Trophoblast cell (in vitro differentiated cells and primary cell): ENCODE measurements around the gene PFN4.
"Not testable (repeated sequence)": the region's sequence is repeated elsewhere in the genome, so short reads cannot be mapped to it uniquely, and the experiment has no call there.

Experiments used
- DNase-seq, 2 donors: peaks; one replicate each; pipeline ENCODE4 v3.0.0-alpha.2; 2016
- H2AFZ ChIP-seq: 2 replicates; pipeline ENCODE4 v1.6.1; 2013; ENCODE audit warnings: low read length, moderate library complexity, mild to moderate bottlenecking; ENCODE audit not compliant: insufficient read depth, poor library complexity
- H2AK5ac ChIP-seq: 2 replicates; pipeline ENCODE4 v1.6.1; 2013; ENCODE audit warnings: mild to moderate bottlenecking, low read length
- H2BK120ac ChIP-seq: 2 replicates; pipeline ENCODE4 v1.6.1; 2013; ENCODE audit warnings: low read length, mild to moderate bottlenecking, moderate library complexity; ENCODE audit not compliant: insufficient read depth, poor library complexity
- H2BK12ac ChIP-seq: 2 replicates; pipeline ENCODE4 v1.6.1; 2013; ENCODE audit warnings: mild to moderate bottlenecking, low read length, moderate library complexity
- H2BK5ac ChIP-seq: 2 replicates; pipeline ENCODE4 v1.6.1; 2013; ENCODE audit warnings: low read length, low read depth, moderate library complexity, mild to moderate bottlenecking; ENCODE audit not compliant: poor library complexity
- H3K14ac ChIP-seq: 2 replicates; pipeline ENCODE4 v1.6.1; 2013; ENCODE audit warnings: mild to moderate bottlenecking, low read length
- H3K18ac ChIP-seq: 2 replicates; pipeline ENCODE4 v1.6.1; 2013; ENCODE audit warnings: mild to moderate bottlenecking, low read length
- H3K23ac ChIP-seq: 2 replicates; pipeline ENCODE4 v1.6.1; 2013; ENCODE audit warnings: low read length
- H3K27ac ChIP-seq: 2 replicates; pipeline ENCODE4 v1.5.1; 2013; ENCODE audit warnings: low read depth, mild to moderate bottlenecking, inconsistent platforms, low read length, moderate library complexity
- H3K27me3 ChIP-seq: 2 replicates; pipeline ENCODE4 v1.6.1; 2013; ENCODE audit warnings: inconsistent platforms, mild to moderate bottlenecking, low read length, moderate library complexity; ENCODE audit not compliant: insufficient read depth
- H3K36me3 ChIP-seq, 2 experiments: 1 replicate in 1 of 2; 2 replicates in 1 of 2; pipeline ENCODE4 v1.6.1; 2013; ENCODE audit warnings: low read length in 2 of 2, mild to moderate bottlenecking in 2 of 2, moderate library complexity in 1 of 2; ENCODE audit not compliant: insufficient read depth in 2 of 2, control insufficient read depth in 1 of 2
- H3K4ac ChIP-seq: 2 replicates; pipeline ENCODE4 v1.6.1; 2013; ENCODE audit warnings: low read depth, mild to moderate bottlenecking, low read length, moderate library complexity
- H3K4me1 ChIP-seq, 2 experiments: 1 replicate in 1 of 2; 2 replicates in 1 of 2; pipeline ENCODE4 v1.6.1; 2013; ENCODE audit warnings: low read length in 2 of 2, mild to moderate bottlenecking in 2 of 2, moderate library complexity in 1 of 2; ENCODE audit not compliant: insufficient read depth in 2 of 2, control insufficient read depth in 1 of 2
- H3K4me2 ChIP-seq: 2 replicates; pipeline ENCODE4 v1.6.1; 2013; ENCODE audit warnings: inconsistent platforms, mild to moderate bottlenecking, low read length, moderate library complexity
- H3K4me3 ChIP-seq: 2 replicates; pipeline ENCODE4 v1.5.1; 2013; ENCODE audit warnings: mild to moderate bottlenecking, low read depth, low read length, inconsistent platforms
- H3K79me1 ChIP-seq: one replicate; pipeline ENCODE4 v1.6.1; 2013; ENCODE audit warnings: low read length
- H3K79me2 ChIP-seq: 2 replicates; pipeline ENCODE4 v1.6.1; 2013; ENCODE audit warnings: low read length, mild to moderate bottlenecking; ENCODE audit not compliant: control insufficient read depth, insufficient read depth, poor library complexity
- H3K9ac ChIP-seq: 2 replicates; pipeline ENCODE4 v1.6.1; 2013; ENCODE audit warnings: mild to moderate bottlenecking, low read length
- H3K9me3 ChIP-seq: 2 replicates; pipeline ENCODE4 v1.6.1; 2013; ENCODE audit warnings: low read depth, mild to moderate bottlenecking, control low read depth, inconsistent platforms, low read length; ENCODE audit not compliant: insufficient read depth
- H4K12ac ChIP-seq: 2 replicates; pipeline ENCODE4 v1.6.1; 2013; ENCODE audit warnings: low read depth, mild to moderate bottlenecking, low read length, moderate library complexity
- H4K8ac ChIP-seq: 2 replicates; pipeline ENCODE4 v1.6.1; 2013; ENCODE audit warnings: low read depth, mild to moderate bottlenecking, low read length, moderate library complexity
- H4K91ac ChIP-seq: one replicate; pipeline ENCODE4 v1.6.1; 2013; ENCODE audit warnings: low read depth, mild to moderate bottlenecking, low read length, moderate library complexity
- WGBS: extraction: QIAGEN DNeasy Blood & Tissue Kit; methylation state at CpG from one replicate; pipeline ENCODE4 v1.1.7; 2013; ENCODE audit warnings: missing lambda C conversion rate; ENCODE audit not compliant: insufficient read length, insufficient coverage; ENCODE audit errors: extremely low coverage; 5-methylcytosine and 5-hydroxymethylcytosine counted together

PFN4 gene

DNA sequence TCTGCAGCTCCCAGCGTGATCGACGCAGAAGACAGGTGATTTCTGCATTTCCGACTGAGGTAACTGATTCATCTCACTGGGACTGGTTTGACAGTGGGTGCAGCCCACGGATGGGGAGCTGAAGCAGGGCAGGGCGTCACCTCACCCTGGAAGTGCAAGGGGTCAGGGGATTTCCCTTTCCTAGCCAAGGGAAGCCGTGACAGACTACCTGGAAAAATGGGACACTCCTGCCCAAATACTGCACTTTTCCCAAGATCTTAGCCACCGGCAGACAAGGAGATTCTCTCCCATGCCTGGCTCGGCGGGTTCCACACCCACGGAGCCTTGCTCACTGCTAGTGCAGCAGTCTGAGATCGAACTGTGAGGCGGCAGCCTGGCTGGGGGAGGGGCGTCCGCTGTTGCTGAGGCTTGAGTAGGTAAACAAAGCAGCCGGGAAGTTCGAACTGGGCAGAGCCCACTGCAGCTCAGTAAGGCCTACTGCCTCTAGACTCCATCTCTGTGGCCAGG lies 27.9 kb downstream of the PFN4 start:
- H3K4me2 ChIP-seq, H3K27me3 ChIP-seq, H4K8ac ChIP-seq, H3K79me2 ChIP-seq, H3K14ac ChIP-seq, H3K27ac ChIP-seq, H2BK5ac ChIP-seq, H2AK5ac ChIP-seq, DNase-seq, H4K91ac ChIP-seq, H2BK120ac ChIP-seq, H3K4me3 ChIP-seq, H3K79me1 ChIP-seq, H3K4me1 ChIP-seq, H3K18ac ChIP-seq, H3K9me3 ChIP-seq, H2BK12ac ChIP-seq, H4K12ac ChIP-seq, H3K9ac ChIP-seq, H3K4ac ChIP-seq, H3K23ac ChIP-seq, H3K36me3 ChIP-seq, H2AFZ ChIP-seq: not testable (repeated sequence)
- WGBS = no CpG with 5 or more reads among the region's 17 CpGs

DNA sequence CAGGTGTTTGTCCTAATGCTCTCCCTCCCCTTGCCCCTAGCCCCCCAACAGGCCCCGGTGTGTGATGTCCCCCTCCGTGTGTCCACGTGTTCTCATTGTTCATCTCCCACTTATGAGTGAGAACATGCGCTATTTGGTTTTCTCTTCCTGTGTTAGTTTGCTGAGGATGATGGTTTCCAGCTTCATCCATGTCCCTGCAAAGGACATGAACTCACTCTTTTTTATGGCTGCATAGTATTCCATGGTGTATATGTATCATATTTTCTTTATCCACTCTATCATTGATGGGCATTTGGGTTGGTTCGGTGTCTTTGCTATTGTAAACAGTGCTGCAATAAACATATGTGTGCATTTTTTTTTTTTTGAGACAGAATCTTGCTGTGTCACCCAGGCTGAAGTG lies 29.9 kb downstream of the PFN4 start:
- not testable (repeated sequence) for H4K8ac ChIP-seq, DNase-seq, H4K12ac ChIP-seq, H3K4ac ChIP-seq, H3K14ac ChIP-seq, H3K27me3 ChIP-seq, H4K91ac ChIP-seq, H3K9ac ChIP-seq, H3K36me3 ChIP-seq, H3K4me2 ChIP-seq, H2BK5ac ChIP-seq, H2BK12ac ChIP-seq, H3K79me1 ChIP-seq, H2AFZ ChIP-seq, H3K9me3 ChIP-seq, H3K18ac ChIP-seq, H3K4me1 ChIP-seq, H3K4me3 ChIP-seq, H3K23ac ChIP-seq, H2BK120ac ChIP-seq, H2AK5ac ChIP-seq, H3K27ac ChIP-seq, H3K79me2 ChIP-seq
- no CpG with 5 or more reads among the region's 5 CpGs for WGBS

DNA sequence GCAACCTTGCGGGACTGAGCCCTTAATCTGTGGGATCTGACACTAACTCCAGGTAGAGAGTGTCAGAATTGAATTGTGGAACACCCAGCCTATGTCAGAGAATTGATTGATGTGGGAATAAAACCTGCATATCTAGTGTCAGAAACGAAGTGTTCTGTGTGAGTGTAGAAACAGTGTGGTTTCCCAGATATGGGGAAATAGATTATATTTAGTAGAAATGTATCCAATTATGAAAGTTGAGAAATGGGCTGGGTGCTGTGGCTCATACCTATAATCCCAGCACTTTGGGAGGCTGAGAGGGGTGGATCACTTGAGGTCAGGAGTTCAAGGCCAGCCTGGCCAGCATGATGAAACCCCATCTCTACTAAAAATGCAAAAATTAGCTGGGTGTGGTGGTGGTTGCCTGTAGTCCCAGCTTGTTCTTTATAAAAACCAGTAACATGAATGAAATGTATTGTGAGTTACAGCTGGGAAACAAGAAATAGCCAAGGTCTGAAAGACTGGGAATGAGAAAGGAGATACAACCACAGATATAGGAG lies 34.2 kb downstream of the PFN4 start:
- Histone ChIP-seq H3K4me2 (no peak overlapping the region), H2BK120ac (no peak overlapping the region), H2BK12ac (no peak overlapping the region), H3K79me2 (peaks cover 4% of the 10 kb centered on the region), H3K36me3 (no peaks in the 10 kb centered on the region), H3K4ac (no peak overlapping the region), H3K18ac (no peak overlapping the region), H3K79me1 (peaks cover 10% of the 10 kb centered on the region), H4K8ac (no peak overlapping the region), H2AFZ (no peak overlapping the region), H2BK5ac (no peak overlapping the region), H3K4me3 (no peak overlapping the region), H3K23ac (no peak overlapping the region), H3K4me1 (peaks cover 4 to 5% of the 10 kb centered on the region in 2 experiments), H4K91ac (no peak overlapping the region), H2AK5ac (no peak overlapping the region), H3K27ac (no peak overlapping the region), H3K27me3 (no peaks in the 10 kb centered on the region), H3K14ac (no peak overlapping the region), H3K9me3 (no peaks in the 10 kb centered on the region), H4K12ac (no peak overlapping the region), H3K9ac (no peak overlapping the region)
- WGBS = no CpG with 5 or more reads among the region's 2 CpGs
- DNase-seq = no peak

DNA sequence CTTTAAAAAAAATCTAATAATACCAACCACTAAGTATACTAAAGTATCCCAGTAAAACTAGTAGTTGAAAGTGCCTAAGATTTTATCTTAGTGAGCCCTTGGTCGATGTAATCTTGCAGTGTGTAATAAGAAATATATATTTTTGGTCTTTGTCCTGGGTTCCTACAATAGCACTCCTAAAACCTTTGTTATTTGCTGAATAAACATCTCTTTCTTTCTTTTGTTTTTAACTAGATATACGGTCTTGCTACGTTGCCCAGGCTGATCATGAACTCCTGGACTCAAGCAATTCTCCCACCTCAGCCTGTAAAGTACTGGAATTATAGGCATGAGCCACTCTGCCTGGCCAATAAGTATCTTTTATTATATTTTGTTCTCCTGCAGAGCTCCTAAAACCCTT lies 36.1 kb downstream of the PFN4 start:
- no peak overlapping the region for H3K23ac ChIP-seq
- peaks cover 14% of the 10 kb centered on the region for H3K79me1 ChIP-seq
- H3K27ac ChIP-seq = no peak overlapping the region
- H3K18ac ChIP-seq = no peak overlapping the region
- H4K8ac ChIP-seq = no peak overlapping the region
- no peak overlapping the region for H3K4me2 ChIP-seq
- H2BK5ac ChIP-seq = no peak overlapping the region
- H2BK12ac ChIP-seq = no peak overlapping the region
- H3K4ac ChIP-seq = no peak overlapping the region
- no peak overlapping the region for H3K4me3 ChIP-seq
- no CpG with 5 or more reads among the region's 3 CpGs for WGBS
- H3K14ac ChIP-seq = no peak overlapping the region
- no peaks in the 10 kb centered on the region for H3K9me3 ChIP-seq
- peaks cover 5 to 9% of the 10 kb centered on the region in 2 experiments for H3K36me3 ChIP-seq
- H3K4me1 ChIP-seq = peaks cover 7% of the 10 kb centered on the region in 2 experiments
- no peak overlapping the region for H4K91ac ChIP-seq
- DNase-seq = no peak
- H3K27me3 ChIP-seq = no peaks in the 10 kb centered on the region
- no peak overlapping the region for H4K12ac ChIP-seq
- H3K9ac ChIP-seq = no peak overlapping the region
- no peak overlapping the region for H2BK120ac ChIP-seq
- H3K79me2 ChIP-seq = peaks cover 4% of the 10 kb centered on the region
- no peak overlapping the region for H2AK5ac ChIP-seq
- H2AFZ ChIP-seq = no peak overlapping the region
